Measurements from ENCODE around the gene KRTAP12-1. TPM values are rescaled to one million over a fixed set of nuclear protein-coding genes. Genes with fewer than 3 reads are reported as not detected.
"Not testable (repeated sequence)": the region's sequence is repeated elsewhere in the genome, so short reads cannot be mapped to it uniquely, and the experiment has no call there.

KRTAP12-1 gene
- total and polyA plus RNA-seq, 2 donors (not counting 1 experiment from before 2014, with no cell fraction given) = not detected

- H3K4me1 Mint-ChIP-seq; H3K4me3 ChIP-seq (ENCODE audit: control extremely low read depth in 1 of 5, extremely low read depth in 1 of 5, insufficient read depth in 1 of 5, low read depth in 2 of 5, low read length in 4 of 5); H3K4me3 Mint-ChIP-seq; intact Hi-C loops (cut with micrococcal nuclease); H3K79me2 ChIP-seq (ENCODE audit: control insufficient read depth, insufficient read depth, low read length); H2AFZ ChIP-seq (ENCODE audit: insufficient read depth, low read depth, low read length, poor library complexity, severe bottlenecking); DNase-seq; H3K4me2 ChIP-seq (replicated peaks; ENCODE audit: low read depth, low read length, poor library complexity, severe bottlenecking); H3K4me1 ChIP-seq (ENCODE audit: control insufficient read depth in 2 of 2, insufficient read depth in 2 of 2, low read length in 2 of 2); CTCF ChIA-PET; H3K9me3 ChIP-seq (ENCODE audit: control extremely low read depth in 1 of 3, control insufficient read depth in 2 of 3, insufficient read depth in 1 of 3, low read length in 2 of 3); H3K36me3 ChIP-seq (replicated peaks in 1 of 2; ENCODE audit: control extremely low read depth in 1 of 2, control insufficient read depth in 1 of 2, extremely low read depth in 1 of 2, insufficient read depth in 2 of 2, low read length in 1 of 2); H3K27ac ChIP-seq (ENCODE audit: low read length in 2 of 2); POLR2A ChIA-PET; H3K27ac Mint-ChIP-seq; H3K9me3 Mint-ChIP-seq (ENCODE audit: insufficient read depth); H4K20me1 ChIP-seq (ENCODE audit: control insufficient read depth, insufficient read depth, low read length, poor library complexity, severe bottlenecking); H3K9ac ChIP-seq (ENCODE audit: low read length); ATAC-seq (ENCODE audit: low read depth): not testable (repeated sequence)
- H3K27me3 ChIP-seq (replicated peaks in 1 of 4; ENCODE audit: control extremely low read depth in 1 of 4, control insufficient read depth in 3 of 4, insufficient read depth in 4 of 4, low read length in 3 of 4) = peaks cover 0 to 35% (median 8%) of the 10 kb centered on the region in 4 experiments
- H3K27me3 Mint-ChIP-seq = peaks cover 54% of the 10 kb centered on the region
- 56% methylated on average over 13 of the region's 21 CpGs for WGBS (ENCODE audit: insufficient coverage)
Observed at GRCh38 chr21:44697172-44697810, 15.3 kb upstream of the KRTAP12-1 start, which contains the start of gene KRTAP10-12. Gene KRTAP10-12 (plus strand): TSS chr21:44697172. CDS start chr21:44697202, 30 bp downstream.

GRCh38 chr21:44696572-44696971 is 14.6 kb upstream of the KRTAP12-1 start:
- H3K9me3 ChIP-seq (ENCODE audit: control extremely low read depth in 1 of 3, control insufficient read depth in 2 of 3, insufficient read depth in 1 of 3, low read length in 2 of 3) = peaks cover 4 to 10% (median 8%) of the 10 kb centered on the region in 3 donors
- no peak overlapping the region for H3K4me3 Mint-ChIP-seq
- H3K9ac ChIP-seq (ENCODE audit: low read length) = no peak overlapping the region
- no peaks in the 10 kb centered on the region for H3K4me1 Mint-ChIP-seq
- H3K27ac Mint-ChIP-seq = no peak overlapping the region
- peaks cover 52% of the 10 kb centered on the region for H3K27me3 Mint-ChIP-seq
- ChIA-PET POLR2A (no interaction called here), CTCF (no interaction called here)
- H3K4me1 ChIP-seq (ENCODE audit: control insufficient read depth in 2 of 2, insufficient read depth in 2 of 2, low read length in 2 of 2) = no peaks in the 10 kb centered on the region
- TF ChIP-seq CTCF (IDR thresholded peaks at IDR 0.05) = no peak
- no peak for TF ChIP-seq EZH2 (IDR thresholded peaks at IDR 0.05; ENCODE audit: borderline replicate concordance, insufficient read depth, low read depth, low read length, poor library complexity, severe bottlenecking)
- peaks cover 0 to 29% (median 8%) of the 10 kb centered on the region in 4 experiments for H3K27me3 ChIP-seq (replicated peaks in 1 of 4; ENCODE audit: control extremely low read depth in 1 of 4, control insufficient read depth in 3 of 4, insufficient read depth in 4 of 4, low read length in 3 of 4)
- H4K20me1 ChIP-seq (ENCODE audit: control insufficient read depth, insufficient read depth, low read length, poor library complexity, severe bottlenecking) = no peaks in the 10 kb centered on the region
- H2AFZ ChIP-seq (ENCODE audit: insufficient read depth, low read depth, low read length, poor library complexity, severe bottlenecking) = no peak overlapping the region
- H3K4me3 ChIP-seq (ENCODE audit: control extremely low read depth in 1 of 5, extremely low read depth in 1 of 5, insufficient read depth in 1 of 5, low read depth in 2 of 5, low read length in 4 of 5) = no peak overlapping the region
- H3K79me2 ChIP-seq (ENCODE audit: control insufficient read depth, insufficient read depth, low read length) = no peaks in the 10 kb centered on the region
- no peak for DNase-seq
- no peak overlapping the region for H3K4me2 ChIP-seq (replicated peaks; ENCODE audit: low read depth, low read length, poor library complexity, severe bottlenecking)
- ATAC-seq (ENCODE audit: low read depth) = no peak
- intact Hi-C loops (cut with micrococcal nuclease) = no loop called here
- no peaks in the 10 kb centered on the region for H3K36me3 ChIP-seq (replicated peaks in 1 of 2; ENCODE audit: control extremely low read depth in 1 of 2, control insufficient read depth in 1 of 2, extremely low read depth in 1 of 2, insufficient read depth in 2 of 2, low read length in 1 of 2)
- H3K27ac ChIP-seq (ENCODE audit: low read length in 2 of 2) = no peak overlapping the region
- H3K9me3 Mint-ChIP-seq (ENCODE audit: insufficient read depth) = peaks cover 12% of the 10 kb centered on the region
- whole genome bisulfite sequencing (ENCODE audit: insufficient coverage) = 100% methylated on average over 1 of the region's 10 CpGs
